EL (cell line): ENCODE data around the gene ASPA.
A peak's percentile ranks its signal among the peaks of the same experiment; 100 is the strongest.
"Not testable (repeated sequence)": the region's sequence is repeated elsewhere in the genome, so short reads cannot be mapped to it uniquely, and the experiment has no call there.

ENCODE experiments used
- DNase-seq: peaks from one replicate; pipeline ENCODE4 v3.0.0-alpha.2; 2016

The ASPA gene

DNA sequence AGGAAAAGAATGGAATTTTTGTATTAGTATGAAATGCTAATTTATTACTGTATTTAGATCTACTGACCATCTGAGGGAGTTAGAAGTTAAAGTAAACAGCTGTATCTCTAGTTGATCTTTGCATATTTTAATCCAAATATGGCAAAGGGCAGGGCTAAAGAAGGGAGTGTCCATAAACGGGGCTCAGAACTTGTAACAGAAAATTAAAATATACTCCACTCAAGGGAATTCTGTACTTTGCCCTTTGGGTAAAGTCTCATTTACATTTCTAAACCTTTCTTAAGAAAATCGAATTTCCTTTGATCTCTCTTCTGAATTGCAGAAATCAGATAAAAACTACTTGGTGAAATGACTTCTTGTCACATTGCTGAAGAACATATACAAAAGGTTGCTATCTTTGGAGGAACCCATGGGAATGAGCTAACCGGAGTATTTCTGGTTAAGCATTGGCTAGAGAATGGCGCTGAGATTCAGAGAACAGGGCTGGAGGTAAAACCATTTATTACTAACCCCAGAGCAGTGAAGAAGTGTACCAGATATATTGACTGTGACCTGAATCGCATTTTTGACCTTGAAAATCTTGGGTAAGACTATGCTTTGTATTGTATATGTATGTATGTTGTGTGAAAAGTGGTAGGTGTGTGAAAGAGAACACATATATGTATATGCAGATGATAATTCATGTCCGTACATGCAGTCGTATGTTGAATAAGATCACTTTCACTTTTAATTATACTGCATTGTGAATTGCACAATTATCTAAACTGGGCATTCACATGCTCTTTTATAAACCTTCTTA, at the start of gene ASPA:
Gene ASPA (plus strand): TSS at position 186 of the 799 bp plus-strand sequence. CDS start 163 bp downstream, at position 349.
- no peak for DNase-seq

DNA sequence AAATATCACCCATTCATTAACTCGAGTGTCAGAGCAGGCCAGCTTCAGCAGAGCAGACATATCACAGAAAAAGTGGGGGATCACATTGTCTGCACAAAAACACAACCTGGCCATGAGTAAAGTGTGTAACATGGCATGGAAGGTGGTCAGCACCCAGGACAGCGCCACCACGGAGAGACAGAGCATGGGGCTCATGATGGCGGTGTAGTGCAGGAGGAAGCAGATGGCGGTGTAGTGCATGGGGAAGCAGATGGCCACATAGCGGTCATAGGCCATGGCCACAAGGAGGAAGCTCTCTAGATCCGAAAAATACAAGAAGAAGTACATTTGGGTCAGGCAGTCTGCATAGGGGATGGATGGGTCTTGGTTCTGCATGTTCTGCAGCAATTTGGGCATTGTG, 42.6 kb upstream of the ASPA start:
- DNase-seq, result not testable (repeated sequence)

DNA sequence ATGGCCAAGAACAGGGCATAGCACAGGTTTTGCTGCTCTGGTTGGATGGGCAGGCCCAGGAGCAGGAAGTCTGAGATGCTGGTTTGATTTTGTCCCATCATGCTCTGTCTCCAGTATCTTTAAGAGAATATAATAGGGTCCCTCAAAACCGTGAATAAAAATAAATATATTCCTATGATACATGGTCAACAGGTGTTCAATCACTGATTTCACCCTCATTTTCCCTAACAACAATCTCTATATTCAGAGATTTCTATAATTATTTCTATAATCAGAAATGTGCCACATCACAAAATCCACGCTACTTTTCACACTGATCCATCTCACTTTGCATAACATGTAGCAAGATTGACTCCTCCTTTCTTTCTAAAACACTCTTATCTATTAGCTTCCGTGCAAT, 42.1 kb upstream of the ASPA start, which contains the start of gene OR1E2:
Gene OR1E2 (minus strand): TSS at position 101 of the 400 bp plus-strand sequence. CDS start 0 bp downstream, at position 101.
- no peak for DNase-seq

DNA sequence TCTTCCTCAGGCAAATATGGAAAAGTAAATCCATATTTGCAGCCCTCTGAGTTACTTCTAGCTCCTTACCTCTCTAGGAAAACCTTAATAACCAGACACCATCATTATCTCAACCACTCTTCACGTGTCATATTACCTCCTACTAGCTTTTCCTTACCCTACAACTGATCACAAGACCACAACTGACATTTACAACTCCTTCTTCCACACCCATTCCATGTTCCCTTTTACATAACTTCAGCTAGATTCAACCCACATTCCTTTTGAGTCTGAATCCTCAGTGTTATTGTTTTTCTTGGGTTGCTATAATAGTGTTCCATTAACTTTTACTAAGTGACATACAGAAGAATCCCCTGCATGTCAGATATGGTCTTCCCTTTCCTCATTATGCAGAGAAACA, 37.4 kb upstream of the ASPA start:
- no peak for DNase-seq

DNA sequence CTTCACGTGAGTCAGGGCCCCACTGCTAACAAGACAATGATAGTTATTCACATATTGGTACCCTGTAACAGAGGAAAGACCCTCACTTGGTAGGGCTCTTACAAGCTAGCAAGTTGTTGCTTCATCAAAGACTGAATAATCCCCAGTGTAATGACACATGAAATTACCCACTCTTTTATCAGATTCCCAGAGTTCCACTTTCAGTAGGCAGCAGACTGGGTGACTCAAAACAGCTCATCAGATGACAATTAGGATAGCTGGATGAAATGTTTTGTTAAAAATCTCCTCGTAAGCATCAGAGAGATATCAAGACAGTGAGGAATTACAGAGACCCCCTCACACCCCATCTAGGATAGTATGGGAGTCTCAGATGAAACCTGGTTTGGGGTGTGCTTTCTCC, 35.3 kb upstream of the ASPA start:
- no peak for DNase-seq

DNA sequence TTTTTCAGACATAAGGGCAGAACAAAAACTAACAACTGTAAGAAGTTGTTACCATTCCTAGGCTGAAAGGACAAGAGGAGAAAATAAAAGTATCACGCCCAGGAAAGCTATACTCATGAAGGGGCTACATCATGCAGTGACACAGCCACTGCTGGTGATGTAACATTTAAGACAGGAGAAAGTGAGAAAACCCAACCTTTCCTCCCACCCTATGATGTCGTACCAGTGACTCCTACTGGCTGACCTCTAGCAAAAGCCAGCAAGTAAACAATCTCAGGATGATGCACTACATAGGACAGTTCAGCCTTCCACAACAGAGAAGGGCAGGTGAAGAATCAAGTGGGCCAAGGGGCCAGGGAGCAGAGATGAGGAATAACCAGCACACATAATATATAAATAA, 28.2 kb upstream of the ASPA start:
- peak; percentile 3 for DNase-seq

DNA sequence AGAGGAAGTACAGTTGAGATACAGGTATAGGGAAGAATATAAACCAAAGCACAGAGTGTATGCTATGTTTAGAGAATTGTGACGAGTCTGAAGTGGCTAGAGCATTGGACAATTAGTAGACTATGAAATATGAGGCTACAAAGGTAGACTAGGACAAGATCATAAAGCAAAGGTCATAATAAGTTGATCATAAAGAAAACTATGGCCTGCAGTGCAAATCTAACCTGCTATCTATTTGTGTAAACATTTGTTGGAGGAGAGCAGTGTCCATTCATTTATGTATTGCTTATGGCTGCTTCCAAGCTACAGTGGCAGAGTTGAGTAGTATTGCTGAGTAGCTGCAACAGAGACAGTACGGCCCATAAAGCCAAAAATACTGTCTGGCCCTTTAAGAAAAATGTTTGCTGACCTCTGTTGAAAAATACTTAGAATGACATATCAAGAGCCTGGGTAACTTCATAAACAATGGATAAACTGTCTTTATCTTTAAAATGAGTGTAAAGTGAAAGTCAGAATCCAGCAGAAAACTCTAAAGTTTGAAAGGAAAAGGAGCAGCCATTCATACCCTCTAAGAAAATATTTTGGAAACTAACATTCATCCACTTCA, 27.6 kb upstream of the ASPA start:
- no peak for DNase-seq

DNA sequence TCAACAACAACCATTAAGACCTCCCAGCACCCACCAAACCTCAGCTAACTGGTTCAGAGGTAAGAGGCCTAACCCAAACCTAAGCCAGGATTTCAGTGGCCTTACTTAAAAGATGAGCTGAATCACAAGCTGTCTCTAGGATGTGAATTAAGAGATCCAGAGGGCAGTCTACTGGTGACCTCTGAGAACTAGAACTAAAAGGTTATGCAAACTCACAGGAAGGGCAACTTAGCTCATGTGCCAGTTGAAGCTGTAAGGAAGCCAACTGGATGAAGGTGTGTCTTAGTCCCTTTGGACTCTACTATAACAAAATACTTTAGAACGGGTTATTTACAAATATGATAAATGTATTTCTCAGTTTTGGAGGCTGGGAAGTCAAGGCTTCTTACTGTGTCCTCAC, 9.4 kb upstream of the ASPA start:
- DNase-seq, result not testable (repeated sequence)

DNA sequence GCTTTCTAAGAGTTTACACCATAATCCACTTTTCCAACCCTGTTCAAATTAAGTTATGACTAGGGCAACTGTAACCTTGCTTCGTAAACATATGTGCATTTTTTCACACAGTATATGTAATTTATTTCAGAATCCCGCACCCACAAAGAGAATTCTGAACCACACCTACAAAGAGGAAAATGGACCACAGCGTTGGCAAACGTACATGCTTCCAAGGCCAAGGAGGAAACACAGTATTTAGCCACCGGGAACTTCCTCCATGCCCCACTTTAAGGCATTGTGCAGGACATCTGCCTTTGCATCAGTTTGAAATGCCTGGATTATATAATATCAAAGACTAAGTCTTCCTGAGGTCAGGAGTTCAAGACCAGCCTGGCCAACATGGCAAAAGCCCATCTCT, 6.3 kb upstream of the ASPA start:
- no peak for DNase-seq

DNA sequence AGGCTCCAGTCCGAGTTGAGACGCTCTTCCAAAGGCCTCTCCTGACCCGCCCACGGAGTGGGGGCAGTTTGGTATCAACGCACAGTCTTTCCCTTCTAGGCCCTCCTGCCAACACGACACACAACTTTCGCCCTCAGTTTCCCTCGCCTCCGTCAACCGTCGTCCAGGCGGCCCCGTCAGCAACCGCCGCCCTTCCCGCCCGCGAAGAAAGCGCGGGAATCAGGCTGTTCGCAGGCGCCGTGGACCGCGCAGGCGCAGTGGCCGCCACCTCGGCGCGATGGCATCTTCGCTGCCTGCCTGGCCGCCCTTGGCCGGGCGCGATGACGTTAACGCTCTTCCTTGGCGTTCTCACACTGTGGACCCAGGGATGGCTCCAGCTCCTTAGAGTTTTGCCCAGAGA, 4.2 kb upstream of the ASPA start, which contains the start of gene SPATA22:
Gene SPATA22 (minus strand): TSS at position 221 of the 400 bp plus-strand sequence. CDS start 2,494 bp downstream, outside the sequence.
- DNase-seq, result no peak

DNA sequence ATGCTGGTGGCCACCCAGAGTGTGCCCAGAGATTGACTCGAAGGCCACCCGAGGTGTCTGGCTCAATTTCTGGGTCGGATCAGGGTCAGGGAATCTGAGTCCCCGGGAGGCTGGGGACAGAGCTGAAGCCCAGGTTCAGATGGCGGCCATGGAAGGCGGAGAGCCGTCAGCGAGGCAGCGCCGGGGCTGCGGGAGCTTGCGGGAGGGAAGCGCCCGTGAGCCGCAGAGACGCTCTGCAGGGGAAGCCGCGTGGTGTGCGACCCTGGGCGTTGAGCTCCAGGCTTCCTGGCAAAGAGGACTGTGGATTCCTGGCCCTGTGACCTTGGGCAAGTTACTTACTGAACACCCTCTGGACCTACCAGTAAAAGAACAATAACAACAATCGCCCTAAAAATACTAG, 3.7 kb upstream of the ASPA start:
- DNase-seq, result no peak

DNA sequence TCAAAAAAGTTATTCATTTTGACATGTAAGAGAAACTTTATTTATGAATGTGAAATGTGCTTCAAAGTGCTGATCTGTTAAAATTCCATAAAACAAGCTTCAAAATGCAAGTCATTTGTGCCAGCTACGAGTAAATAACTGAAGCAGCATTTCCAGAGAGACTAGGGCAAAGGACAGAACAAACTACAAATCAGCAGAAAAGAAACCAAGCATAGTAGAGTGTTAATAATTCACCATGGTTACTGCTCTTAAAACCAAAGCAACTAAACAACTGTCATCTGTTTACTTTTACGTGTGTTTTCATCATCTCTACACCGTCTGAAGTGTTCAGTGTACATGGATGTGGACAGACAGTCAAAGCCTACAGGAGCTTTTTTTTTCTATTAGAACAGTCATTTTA, 1.6 kb upstream of the ASPA start:
- DNase-seq, result no peak

DNA sequence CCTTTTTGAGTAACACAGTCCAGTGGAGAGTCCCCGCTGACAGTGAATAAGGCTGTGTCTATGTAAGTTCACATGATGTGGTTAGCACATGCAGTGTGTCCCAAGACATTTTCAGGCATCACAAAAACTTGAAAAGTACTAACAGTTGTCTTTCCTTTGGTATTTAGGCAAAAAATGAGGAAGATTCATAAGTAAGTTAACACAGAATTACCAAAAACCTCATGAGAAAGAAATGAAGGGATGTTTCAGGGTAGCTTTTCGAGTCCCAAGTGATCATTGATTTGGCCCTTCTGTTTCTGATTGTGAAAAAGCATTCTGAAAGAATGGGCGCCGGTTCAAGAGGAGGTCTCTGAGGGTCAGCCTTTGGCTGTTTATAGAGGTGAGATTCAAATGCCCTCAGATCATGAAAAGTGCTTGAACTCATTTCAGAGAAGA, 529 bp upstream of the ASPA start:
- no peak for DNase-seq

DNA sequence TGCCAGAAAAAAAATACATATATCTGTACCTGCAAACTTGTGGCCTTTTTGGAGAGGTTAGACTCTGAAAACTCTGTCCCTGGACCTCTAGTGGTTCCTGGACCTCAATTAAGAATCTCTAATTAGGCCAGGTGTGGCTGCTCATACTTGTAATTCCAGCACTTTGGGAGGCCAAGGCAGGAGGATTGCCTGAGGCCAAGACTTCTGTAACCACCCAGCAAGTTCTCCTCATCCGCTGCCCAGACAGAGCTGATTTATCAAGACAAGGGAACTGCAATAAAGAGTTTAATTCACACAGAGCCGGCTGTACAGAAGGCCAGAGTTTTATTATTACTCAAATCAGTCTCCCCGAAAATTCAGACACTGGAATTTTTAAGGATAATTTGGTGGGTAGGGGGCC, 4.2 kb downstream of the ASPA start:
- DNase-seq, result no peak

DNA sequence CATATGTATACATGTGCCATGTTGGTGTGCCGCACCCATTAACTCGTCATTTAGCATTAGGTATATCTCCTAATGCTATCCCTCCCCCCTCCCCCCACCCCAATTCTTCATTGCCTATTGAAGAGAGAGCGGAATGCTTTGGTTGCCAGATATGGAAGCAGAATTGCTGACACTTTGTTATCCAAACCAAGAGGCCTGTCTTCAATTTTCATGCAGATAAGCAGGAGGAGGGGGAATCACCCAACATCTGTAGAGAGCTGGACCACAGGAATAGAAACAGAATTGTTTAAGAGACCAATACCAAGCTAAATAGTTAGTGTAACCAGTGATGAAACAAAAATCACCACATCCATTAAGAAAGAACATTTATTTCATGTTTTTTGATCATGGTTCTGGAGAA, 7.1 kb downstream of the ASPA start:
- DNase-seq, result no peak

DNA sequence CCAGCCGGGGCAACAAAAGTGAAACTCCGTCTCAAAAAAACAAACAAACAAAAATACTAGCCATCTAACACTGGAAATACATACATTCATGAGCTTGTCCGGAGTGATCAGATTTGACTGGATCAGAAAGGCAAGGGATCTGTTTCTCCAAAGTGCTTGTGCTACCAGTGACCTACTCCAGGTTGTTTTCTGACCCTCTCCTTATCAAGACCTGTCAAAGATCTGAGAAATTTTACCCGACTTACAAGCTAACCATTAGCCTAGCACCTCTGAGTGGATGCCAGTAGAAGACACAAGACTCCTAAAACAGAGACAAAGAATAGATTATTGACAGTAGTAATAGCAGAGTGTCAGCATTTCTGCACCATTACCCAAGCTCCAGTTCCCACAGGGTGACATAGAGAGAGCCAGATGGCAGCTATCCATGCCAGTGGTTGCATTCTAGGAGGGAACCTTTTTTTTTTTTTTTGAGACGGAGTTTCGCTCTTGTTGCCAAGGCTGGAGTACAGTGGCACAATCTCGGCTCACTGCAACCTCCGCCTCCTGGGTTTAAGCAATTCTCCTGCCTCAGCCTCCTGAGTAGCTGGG, 9.8 kb downstream of the ASPA start:
- no peak for DNase-seq

DNA sequence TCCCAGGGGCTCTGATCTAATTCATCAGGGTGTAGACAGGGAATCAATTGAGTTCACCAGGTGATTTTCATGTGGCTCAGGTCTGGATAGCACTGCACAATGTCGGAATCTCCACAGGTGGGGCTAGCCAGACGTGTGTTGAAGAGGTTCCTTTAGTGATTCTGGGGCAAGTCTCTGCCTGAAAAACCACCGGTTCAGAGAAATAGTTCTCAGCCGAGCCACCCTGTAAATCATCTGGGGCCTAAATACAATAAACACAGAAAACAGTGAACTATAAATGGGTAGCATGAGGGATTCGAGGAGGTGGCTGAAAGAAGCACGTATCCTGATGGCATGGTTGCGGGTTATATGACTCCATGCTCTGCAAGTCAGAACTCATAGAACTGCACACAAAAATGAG, 21.3 kb downstream of the ASPA start:
- no peak for DNase-seq

DNA sequence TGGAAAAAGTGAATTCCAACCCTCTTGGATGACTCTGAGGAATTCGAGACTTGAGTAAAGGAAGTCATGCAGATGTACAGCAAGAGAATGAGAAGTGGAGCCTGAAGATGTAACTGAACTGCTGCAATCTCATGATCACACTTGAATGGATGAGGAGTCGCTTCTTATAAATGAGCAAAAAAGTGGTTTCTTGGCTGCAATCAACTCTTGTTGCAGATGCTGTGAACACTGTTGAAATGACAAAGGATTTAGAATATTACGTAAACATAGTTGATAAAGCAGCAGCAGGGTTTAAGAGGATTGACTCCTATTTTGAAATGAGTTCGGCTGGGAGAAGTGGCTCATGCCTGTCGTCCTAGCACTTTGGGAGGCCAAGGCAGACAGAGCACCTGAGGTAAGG, 25.5 kb downstream of the ASPA start:
- DNase-seq, result no peak

DNA sequence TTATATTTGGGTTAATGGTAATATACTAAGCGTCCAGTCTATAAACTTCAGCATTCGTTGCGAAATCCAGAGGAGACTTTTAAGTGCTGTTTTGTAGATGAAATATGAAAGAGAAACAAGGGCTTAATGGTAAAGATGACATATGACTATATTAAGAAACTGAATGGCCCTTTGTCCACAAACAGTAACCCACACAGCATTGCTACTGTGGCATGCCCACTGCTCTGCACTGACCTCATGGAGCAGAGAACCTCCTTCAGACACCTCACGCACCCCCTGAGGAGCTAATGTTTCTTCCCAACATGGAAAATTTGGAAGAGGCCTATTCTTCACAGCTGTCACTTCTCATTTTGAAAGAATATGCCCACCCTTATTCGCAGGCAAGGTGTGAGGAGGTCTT, 26.7 kb downstream of the ASPA start:
- DNase-seq, result no peak

DNA sequence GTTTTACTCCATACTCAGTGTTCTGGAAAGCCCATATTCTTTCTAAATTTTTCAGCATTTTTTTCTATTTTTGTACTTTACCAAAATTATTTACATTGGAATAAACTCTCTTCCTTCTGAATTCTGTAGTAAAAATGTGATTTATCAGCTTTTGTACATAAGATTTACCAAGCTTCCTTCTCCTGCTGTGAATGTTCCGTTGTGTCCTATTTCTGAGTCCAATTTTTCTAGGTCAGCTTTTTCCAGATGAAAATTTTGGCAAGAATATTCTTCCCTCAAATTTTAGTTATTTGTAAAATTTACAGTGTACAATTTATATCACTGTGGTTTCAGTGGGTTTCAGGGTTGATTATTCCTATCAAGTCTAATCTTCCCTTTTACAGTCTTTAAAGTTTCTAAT, 27.5 kb downstream of the ASPA start:
- no peak for DNase-seq

DNA sequence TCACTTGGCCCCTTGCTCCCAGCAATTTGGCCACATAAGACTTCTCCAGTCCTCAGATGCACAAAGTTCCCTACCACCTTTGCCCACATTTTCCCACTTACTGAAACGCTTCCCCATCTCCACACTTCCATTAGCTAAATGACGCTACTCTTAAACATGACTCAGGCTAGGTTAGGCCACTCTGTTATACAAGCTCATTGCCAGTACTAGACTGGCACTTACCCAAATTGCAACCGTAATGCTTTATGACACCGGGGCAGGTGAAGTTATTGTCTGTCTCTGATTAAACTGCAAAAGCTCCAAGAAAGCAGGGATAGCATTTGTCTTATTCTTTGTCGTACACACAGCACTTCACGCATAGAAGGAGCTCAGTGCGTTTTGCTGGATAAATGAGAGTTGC, 29.2 kb downstream of the ASPA start:
- DNase-seq, result no peak

DNA sequence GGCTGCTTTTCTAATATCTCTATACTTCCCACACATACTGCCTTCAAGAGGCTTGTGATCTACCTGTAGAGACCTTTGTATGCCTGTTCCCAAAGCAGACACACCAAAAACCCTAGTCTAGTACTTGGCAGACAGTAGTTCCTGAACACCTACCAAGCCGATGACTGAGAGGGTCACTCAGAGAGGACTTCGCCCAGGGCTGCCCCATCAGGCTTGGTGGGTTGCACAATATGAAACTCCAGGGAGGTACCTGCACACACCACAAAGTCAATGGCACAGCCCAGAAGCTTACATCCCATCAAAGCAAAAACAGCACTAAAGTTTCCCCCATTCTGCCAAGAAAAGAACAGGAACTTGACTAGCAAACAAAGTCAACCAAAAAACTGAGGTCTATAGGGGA, 30.3 kb downstream of the ASPA start:
- DNase-seq, result no peak

DNA sequence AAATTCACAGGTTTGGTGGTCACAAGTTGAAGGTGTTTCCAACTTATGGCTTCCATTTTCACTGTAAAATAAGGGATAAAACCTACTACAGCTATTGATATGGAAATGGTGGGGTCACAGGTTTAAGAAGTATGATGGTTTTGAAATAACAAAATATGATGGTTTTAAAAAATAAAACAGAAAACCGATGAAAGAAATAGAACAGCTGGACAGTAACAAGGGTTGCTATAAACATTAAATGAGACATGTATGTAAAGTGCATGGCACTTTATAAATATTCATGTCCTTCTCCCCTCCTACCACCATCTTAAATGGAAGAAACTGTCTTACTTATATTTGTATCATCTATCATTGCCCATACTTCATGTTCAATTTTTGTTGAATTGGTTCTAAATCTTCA, 31.3 kb downstream of the ASPA start:
- DNase-seq, result no peak

DNA sequence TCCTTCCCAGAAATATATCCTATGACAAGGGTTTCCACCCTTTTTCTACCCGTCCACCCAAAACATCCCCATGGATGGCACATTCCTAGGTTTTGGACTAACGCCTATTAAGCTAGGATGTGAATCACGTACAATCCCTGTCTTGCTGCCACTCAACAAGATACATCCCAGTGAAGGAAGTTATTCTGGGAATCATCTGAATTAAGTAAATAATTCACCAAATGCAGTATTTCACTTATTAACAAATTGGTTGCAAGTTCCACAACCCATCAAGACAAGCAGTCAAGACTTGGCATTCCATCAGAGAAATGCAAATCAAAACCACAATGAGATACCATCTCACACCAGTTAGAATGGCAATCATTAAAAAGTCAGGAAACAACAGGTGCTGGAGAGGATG, 32.1 kb downstream of the ASPA start:
- DNase-seq, result no peak
